Right kidney (tissue), 1 donor: ENCODE results near the gene PHACTR3.

ENCODE experiments used
- DNase-seq: peaks from one replicate; pipeline ENCODE4 v3.0.0-alpha.2; 2016

The PHACTR3 gene

DNA sequence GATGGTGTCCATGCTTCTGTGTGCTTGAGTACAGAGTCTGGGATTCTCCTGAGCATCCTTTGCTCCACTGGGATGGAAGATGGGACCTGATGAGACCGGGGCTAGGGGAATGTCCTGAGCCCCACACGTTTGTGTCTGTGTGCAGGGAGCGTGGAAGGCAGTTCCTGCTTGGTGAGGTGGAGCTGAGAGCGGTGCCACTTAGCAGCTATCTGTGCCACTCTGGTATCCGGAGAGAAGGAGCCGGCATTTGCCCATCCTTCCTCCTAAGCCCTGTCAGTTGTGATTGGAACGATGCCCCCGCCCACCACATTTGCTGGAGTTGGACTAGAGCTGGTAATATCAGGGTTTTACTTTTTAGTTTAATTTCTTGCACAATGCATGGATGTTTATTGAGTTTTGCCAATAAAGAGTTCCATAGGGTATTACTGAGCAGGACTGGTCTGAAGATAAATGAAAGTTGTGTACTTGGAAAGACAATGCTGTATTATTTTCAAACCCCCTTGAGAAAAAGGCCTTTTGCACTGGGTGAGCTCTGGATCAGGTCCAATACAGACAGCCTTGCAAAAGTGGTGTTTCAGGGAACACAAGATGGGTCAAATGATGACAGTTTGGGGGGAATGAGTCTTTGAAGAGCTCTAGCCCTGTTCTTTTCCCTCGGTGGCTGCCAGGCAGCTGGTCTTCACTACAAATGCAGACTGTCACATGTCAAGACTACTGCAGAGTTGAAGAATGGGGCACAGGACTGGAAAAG lies 198.3 kb downstream of the PHACTR3 start:
- no peak for DNase-seq

DNA sequence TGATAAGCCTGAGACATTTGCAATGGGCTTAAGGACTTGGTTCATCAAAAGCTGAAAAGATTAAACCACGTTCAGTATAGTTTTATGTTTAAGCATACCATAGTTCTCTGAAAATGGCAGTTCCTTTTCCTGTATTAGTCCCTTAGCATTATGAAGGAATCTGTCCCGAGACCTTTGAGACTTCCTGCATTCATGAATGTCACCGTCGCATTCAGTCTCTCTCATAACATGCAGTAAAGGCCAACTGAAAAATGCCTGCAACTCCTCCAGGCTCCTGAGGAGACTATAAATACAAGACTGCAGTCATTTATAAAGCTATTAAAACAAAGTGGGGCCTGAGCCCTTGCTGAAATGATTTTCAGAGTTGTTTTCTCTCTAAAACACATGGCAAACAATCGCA lies 200.0 kb downstream of the PHACTR3 start:
- no peak for DNase-seq

DNA sequence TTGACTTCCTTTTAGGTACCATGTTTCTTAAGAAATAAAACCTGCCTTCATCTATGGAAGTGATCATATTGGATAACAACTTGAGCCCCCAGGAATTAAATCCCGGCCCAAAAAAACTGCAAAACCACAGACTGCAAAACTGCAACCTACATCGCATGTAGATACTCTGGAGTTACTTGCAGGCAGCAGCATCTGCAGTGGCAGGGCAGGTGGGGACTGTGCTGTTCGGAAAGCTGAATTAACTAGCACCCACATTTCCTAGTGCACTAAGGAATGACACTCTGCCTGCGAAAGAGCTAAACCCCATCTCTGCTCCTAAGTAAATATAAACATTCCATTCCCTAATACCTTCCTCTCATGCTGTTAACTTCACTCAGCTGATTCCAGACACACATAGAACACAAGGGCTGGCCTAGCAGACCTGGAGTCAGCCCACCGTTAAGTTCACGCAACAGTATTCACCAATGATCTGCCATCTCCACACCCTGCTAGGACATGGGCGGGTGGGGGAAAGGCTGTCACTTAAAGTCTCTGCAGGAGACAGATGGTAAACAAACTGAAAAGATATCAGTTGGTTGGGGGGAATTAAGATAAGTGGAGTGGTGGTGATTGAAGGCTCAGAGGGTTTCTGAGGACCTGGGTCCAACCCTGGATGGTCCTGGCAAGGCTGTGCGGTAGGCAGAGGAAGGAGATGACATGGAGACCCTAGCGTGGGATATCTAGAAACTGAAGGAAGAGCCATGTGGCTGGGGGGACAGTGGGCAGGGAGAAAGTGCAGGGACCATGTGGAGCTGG lies 200.7 kb downstream of the PHACTR3 start:
- no peak for DNase-seq

DNA sequence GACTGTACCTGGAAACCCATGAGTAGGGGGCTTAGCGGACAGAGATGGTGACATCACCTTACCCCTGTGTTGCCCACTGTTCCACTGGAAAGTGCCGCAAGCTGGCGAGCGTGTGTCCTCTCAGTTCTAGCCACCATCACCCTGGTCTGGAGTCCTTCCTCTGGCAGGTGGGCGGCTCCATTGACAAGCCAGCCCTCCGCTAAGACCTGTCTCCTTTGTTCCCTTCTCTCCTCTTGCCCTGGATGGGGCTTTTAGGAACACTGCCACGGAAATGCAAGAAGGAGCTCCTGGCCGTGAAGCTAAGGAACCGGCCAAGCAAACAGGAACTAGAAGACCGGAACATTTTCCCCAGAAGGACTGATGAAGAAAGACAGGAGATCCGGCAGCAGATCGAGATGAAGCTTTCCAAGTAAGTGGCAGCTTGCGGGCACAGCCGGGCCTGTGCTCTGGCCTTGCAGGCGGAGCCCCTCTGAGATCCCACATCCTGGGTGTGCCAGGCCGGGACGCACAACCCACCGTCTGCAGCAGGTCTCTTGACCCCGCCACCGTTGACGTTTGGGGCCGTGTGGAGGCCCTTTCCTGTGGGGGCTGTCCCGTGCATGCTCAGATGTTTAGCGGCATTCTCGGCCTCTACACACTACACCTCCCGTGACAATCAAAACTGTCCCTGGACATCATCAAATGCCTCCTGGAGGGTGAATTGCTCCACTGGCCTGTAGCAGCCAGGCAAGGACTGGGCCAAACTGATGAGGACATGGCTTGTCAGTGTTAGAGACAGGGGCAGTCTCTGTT lies 201.6 kb downstream of the PHACTR3 start:
- DNase-seq = no peak

DNA sequence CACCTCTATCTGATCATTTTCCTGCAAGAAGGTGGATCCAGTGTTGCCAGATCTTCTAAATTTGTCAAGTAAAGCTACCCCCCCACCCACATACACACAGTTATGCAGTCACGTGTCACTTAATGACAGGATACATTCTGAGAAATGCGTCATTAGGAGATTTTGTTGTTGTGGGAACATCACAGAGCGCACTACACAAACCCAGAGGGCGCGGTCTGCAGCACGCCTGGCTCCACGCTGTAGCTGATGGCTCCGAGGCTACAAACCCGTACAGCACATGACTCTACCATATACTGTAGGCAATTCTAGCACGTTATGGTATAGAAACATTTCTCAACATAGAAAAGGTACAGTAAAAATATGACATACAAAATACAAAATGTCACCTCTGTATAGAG lies 202.2 kb downstream of the PHACTR3 start:
- no peak for DNase-seq

DNA sequence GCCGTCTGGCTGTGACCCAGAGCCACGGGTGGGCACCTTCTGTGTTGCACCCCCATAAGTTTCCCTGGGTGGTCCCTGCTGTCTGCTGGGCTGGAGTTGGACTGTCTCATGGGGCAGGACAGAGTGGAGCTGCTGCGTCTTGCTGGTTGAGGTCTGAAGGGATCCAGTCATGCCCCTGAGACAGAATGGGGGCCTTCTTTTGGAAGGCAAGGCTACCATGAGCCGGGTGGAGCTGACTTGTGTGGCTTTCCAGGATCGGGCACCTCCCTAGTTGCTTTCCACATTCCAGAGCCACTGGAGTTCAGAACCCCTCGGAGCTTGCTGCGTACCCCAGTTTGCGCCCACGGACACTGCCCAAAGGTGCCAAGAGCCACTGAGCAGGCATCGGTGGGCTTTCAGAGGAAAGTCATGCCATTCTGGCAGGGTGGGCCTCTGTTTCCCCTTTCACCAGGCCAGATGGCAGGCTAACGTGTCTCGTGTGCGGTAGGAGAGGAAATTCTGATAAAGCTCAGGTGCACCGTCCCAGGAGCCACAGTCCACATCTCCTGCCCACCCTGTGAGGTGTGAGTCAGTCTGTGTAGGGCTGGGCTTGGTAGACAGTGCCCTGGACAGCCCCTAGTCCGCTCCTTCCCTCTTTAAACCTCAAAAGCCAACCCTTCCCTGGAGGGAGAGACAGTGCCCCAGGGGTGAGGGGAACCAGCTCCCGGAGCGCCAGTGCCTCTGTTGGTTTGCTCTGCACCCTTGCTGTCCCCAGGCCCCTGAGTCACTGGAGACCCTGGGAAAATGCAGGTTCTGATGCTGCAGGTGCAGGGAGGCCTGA lies 203.8 kb downstream of the PHACTR3 start:
- DNase-seq = no peak

DNA sequence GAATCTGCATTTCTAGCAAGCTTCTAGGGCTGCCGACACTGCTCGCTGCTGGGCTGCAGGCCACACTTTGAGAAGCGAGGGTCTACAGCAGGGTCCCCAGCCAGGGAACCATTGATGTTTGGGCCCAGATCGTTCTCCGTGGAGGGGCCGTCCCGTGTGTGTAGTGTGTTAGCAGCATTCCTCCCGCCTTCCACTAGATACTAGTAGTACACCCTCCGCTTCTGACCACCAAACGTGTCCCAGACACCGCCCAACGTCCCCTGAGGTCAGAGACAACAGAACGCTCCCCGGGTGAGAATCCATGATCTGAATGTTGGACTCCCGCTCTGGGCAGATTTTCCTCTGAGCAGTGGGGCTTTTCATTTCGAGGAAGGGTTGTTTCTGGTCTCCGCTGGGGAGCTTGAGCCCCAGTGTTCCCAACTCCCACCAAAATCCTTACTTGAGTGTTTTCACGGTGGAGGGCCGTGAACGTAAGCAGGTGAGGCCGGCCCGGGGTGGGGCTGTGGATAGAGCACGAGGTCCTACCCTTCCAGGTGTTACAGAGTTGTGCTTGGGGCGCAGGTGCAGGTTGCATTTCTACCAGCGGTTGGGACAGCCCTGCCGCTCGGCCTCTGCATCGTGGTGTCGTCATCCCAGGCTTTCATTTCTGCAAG lies 204.5 kb downstream of the PHACTR3 start:
- no peak for DNase-seq

DNA sequence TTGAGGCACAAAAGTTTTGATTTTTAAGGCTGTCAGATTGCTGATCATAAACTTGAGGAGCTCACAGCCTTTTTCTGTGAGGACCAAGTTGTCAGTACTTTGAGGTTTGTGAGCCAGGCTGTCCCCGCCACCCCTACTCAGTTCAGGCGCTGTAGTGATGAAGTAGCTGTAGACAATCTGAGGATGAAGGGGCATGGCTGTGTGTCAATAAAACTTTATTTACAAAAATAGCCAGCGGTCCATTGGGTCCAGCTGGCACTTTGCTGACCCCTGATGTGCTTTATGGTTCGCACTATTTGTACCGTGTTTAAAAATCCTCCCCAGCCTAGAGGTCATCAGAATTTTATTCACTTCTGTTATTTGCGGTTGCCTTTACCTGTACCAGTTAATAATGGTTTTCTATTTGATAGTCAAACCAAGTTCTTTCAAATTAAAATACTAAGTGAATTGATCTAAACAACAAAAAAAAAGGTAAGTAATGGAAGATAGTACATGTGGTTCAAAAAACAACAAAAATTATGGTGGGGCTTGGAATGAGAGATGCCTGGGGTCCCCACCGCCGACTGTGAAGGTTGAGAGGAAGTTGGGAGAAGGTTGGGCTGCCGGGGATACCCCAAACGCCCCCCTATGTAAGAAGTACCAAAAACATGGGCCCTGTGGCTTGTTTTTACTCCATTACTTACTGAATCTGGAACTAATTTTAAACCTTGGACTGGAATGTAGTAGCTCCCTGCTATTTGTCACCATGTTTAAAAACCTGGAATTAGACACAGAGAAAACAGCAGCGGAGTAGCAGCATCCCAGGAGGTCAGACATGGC lies 205.5 kb downstream of the PHACTR3 start:
- DNase-seq = no peak

DNA sequence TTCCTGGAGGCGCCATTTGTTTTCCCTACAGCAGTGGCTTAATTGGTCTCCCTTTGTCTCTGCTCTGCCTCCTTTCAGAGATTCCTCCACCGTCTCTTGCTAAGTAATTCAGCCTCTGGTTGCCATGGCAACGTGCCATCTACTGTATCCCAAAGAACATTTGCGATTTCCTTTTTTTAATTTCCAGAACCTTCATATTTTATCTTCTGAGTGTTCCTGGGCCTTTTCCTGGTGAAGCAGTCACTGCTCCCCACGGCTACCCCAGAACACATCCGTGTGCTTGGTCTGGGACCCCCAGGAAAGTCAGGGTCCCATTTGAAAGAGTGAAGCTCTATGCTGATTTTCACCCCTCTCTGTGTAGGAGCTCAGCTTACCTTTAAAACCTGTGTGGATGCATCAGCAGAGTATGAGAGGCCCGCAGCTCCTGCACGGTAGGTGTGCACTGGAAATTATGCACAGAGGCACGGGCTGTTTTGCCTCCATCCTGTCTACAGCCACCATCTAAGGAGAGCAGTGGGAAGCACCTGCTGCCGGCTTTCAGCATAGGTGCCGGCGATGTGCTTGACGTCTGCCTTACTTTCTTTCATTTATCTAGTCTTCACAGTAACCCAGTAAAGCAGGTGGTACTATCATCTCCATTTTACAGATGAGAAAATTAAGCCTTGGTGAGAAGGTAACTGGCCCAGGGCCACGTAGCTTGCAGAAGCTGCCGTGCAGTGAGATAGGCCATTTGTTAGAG lies 206.3 kb downstream of the PHACTR3 start:
- DNase-seq = no peak

DNA sequence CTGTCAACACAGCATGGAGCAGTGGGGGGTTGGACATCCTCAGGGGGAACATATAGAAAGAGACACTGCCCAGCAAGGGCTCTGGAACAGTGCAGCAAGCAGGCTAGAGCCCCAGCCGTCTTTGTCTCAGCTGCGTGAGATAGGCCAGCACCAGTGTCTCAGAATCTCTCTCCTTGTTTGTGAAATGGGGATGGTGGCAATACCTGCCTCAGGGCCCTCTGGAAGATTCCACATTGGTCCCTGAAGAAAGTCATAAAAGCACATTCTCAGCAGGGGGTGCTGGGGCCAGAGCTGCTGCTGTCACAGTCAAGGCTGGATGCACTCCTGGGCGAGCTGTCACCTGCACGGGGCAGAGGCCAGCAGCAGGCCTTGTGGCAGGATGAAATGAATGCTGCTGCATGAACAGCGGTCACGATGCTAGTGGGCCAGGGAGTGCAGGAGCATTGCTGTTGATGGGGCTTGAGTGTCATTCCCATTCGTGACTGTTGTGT lies 207.4 kb downstream of the PHACTR3 start:
- no peak for DNase-seq

DNA sequence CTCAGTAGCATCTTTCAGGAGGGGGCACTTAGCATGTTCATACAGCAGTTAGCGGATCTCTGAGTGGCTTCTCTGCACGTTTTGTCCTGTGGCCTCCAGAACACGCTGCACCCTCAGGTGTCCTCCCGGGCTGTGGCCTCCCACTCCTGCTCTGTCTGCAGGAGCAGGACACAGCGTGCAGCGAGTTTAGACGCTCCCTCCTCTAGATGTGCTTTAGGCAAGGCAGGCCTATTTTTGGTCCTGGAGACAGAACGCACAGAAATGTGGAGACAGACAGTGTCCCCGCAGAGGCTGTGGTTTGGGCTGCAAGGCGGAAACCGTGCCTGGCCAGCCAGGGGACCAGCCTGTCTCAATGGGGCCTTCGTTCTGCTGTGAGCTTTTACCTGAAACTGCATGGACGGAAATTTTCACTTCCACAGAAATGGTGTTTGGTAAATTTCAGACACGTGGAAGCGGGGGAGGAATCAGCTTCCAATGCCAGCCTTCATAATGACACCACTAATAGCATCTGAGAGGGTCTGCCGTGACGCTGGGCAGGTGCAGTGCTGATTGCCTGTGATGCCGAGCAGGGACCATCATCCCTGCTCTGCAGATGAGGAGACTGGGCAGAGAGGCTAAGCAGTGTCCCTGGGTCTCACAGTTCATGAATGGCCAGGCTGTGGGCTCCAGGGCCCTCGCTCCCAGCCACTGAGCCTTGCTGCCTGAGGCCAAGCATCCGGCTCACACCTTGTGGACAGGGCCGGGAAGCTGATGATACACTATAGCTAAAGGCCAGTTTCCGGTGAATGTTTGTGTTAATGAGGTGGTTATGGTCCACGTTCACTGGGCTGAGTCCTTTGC lies 208.2 kb downstream of the PHACTR3 start:
- no peak for DNase-seq

DNA sequence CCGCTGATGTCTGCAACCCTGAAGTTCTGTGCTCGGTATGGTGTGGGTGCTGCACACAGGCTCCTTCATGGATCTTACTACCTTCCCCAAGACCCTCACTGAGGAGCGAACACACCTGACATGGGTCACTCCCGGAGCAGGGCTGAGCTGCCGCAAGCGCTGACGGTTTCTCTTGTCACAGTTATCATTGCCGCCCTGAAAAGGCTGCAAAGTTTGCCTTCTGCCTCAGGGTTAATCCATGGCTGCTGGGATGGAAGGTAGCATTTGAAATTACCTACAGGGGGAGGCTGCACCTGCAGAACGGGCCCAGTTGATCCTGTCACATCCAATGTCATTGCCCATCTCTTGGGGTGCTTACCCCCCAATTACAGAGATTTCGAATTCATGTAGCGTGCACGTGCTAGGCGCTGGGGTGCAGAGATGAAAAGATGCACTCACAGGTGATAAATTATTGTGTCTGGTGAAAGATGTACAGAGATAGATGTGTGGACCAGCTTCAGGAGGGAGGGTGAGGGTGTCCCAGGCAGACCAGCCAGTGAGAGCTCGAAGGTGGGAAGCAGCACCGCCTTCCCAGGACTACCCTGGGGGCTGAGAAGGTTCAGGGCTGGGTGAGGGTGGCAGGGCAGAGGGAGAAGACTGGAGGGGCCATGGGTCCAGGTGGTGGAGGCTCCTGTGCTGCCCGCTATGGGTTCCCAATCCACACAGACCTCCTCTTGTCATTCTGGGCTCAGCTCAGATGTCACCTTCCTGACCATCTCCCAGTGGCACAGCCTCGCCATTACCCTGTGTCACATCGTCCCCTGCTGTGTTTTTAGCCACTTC lies 209.0 kb downstream of the PHACTR3 start:
- DNase-seq = no peak

DNA sequence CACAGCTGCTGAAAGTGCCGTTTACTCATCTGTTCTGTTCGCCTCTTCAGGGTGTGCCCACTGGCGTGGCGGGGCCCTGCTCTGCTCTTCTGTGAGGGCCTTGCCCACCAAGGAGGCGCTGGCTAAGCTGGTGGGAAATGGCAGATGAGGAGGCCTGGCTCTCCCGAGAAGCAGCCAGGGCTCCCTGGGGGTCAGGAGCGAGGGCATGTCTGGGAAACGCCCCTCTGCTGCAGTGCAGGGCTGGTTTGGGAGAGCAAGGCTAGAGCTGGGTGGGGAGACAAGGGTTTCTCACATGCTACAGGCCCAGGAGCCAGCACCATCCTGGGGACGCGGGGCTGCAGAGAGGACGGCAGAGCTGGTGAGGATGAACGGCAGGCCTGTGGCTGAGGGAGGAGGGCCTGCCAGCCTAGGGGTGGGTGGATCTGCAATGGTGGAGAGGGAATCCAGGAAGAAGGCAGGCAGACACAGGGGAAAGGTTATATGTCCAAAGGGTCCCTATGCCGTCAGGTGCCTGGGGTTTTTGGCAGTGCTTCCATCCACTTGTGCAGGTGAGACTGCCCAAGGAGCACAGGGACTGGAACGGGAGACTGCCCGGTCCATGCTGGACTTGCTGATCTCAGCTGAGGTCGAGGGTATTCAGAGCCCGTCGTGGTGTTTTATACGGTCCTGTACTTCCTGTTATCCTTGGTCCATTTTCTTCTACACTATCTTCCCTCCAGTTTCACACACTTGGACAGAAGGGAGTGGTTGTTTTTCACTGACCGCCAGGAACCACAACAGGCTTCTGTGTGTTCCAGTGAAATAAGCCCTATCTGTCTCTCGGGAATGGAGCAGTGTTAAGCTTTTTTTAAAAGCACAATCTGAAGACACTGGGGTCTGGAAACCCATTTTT lies 209.9 kb downstream of the PHACTR3 start:
- no peak for DNase-seq

DNA sequence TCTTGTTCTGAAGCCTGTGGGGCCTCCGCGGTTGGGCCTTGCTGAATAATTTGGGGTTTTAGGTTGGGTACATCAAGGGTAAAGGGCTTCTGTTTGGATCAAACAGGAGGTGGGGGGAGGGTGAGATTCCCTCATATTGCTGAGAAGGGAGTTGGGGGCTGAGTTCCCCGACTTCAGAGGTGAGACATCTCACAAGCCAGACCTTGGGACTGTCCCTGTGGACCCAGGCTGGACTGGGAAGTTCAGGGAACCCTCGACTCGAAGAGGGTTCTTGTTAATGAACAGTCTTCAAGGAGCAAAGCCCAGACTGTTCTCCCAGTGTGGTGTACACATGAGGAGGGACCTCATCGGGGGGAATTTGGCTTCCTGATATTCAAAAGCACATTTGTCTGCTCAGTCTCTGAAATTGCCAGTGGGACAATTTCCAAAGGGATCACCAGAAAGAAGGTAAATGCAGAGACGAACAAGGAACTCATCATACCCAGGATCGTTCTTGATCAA lies 210.6 kb downstream of the PHACTR3 start:
- no peak for DNase-seq

DNA sequence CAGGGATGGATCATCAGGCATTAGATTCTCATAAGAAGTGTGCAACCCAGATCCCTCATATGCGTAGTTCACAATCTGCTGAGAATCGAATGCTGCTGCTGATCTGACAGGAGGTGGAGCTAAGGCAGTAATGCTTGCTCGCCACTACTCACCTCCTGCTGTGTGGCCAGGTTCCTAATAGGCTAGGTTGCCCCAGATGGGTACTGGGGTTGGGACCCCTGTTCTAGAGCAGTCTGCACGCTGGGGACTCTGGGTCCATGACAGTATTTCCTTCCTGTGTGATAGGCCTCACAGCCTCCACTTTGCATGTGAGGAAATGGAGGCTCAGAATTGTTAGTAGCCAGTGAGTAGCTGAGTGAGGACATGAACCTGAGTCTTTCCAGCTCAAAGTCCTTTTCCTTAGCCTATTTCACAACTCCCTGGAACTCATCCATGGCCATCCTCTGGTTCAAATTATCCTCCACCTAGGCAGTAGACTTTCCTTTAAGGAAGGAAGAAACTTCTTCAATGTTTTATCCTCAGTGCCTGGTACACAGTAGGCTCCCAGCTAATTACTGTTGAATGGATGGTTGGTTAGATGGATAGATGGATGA lies 211.9 kb downstream of the PHACTR3 start:
- no peak for DNase-seq

DNA sequence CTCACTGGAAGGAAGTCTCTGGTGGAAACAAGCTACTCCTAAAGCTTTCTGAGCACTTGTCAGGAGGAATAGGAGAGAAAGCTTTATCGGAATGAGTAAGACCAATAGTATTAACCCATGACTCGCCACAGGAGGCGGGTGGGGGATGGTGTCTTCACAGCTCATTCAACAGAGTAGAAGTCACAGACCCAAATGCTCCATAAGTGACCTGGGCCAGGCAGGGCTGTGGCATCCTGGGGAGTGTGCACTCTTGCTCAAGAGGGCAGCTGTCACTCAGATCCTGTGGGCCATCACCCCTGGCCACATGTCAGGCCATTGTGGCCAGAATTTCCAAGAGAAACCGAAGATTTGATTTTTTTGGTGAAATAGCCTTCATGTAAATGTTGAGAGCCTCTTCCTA lies 213.1 kb downstream of the PHACTR3 start:
- no peak for DNase-seq
